ENCODE measurements around the gene MARCHF2.

The MARCHF2 gene

GRCh38 chr19:8451377-8451776 is 38.3 kb downstream of the MARCHF2 start:
- FAIRE-seq (no peak), DNase-seq (ENCODE audit: insufficient read length, low spot score) (no peak)

DNA sequence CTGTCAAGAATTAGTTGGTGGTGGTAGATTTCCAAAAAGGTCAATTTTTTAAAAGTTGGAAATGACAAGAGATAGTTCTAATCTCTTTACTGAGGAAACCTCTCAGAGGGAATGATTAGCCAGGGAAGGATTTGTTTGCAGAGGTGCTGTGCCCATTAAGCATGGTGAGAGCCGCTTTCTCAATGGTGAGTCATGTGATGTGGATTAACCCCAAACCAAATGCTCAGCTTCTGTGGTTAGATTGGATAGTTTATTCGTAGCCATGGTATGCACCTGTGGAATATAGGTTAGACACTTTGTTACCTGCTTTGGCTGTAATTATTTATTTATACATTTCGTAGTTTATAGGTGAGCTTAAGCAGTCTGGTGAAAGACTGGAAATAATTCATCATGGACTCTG is 38.8 kb downstream of the MARCHF2 start:
- FAIRE-seq, result no peak
- no peak for DNase-seq (ENCODE audit: insufficient read length, low spot score)

DNA sequence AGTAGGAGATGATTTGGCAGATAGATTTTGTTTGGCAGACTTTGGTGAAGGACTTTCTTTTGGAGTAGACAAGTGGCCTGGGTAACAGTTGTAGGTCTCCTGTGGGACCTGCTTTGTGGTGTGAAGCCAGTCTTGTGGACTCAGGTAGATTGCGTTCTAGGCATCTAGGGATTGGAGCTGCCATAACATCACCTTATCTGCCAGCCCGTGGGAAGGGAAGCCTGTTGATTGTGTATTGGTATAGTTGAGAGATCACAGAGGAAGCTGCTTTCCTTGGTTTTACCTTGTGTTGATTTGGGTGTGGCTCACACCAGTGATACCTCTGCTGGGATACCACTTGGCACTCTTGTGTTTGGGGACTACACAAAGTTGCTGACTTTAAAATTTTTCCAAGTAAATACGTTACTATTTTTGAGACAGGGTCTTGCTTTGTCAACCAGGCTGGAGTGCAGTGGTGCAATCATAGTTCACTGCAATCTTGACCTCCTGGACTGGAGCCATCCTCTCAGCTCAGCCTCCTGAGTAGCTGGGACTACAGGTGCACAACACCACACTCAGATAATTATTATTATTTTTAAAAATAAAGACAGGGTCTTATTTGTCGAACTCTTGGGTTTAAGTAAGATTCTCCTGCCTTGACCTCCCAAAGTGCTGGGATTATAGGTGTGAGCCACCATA is 39.5 kb downstream of the MARCHF2 start:
- DNase-seq (ENCODE audit: insufficient read length, low spot score) (no peak), FAIRE-seq (no peak)

DNA sequence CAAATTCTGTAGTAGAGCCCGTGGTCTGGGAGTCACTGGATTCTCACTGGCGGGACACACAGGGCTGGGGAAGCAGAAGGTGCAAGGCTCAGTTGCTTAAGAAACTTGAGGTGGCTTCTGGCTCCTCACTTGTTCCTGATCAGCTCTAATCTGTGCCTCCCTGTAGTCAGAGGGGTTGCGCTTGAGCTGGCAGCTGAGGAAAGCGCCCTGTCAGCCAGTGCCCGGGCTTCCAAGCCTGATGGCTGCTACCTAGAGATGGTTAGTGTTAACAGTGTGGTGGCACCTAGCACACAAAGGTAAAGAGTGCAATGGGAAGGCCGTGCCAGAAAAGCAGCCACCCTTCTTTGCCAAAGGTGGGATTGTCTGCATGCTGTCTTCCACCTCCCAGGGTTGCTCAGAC is 40.5 kb downstream of the MARCHF2 start:
- FAIRE-seq, result no peak

DNA sequence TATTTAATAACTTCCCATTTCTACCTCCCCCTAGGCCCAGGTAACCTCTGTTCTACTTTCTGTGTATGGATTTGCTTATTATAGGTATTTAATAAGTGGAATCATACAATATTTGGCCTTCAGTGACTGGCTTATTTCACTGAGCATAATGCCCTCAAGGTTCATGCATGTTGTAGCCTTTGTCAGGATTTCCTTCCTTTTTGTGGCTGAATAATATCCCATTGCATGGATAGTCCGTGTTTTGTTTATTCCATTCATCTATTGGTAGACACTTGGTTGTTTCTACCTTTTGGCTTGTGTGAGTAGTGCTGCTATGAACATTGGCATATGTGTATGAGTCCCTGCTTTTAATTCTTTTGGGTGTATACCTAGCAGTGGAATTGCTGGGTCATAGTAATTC is 41.1 kb downstream of the MARCHF2 start:
- no peak for DNase-seq (ENCODE audit: insufficient read length, low spot score)
- no peak for FAIRE-seq

More for the DNA sequence above, 40.5 kb downstream of the MARCHF2 start:
- DNase-seq (ENCODE audit: insufficient read length, low spot score), result no peak

GRCh38 chr19:8455018-8455417 is 41.9 kb downstream of the MARCHF2 start:
- no peak for FAIRE-seq
- DNase-seq (ENCODE audit: insufficient read length, low spot score), result no peak

DNA sequence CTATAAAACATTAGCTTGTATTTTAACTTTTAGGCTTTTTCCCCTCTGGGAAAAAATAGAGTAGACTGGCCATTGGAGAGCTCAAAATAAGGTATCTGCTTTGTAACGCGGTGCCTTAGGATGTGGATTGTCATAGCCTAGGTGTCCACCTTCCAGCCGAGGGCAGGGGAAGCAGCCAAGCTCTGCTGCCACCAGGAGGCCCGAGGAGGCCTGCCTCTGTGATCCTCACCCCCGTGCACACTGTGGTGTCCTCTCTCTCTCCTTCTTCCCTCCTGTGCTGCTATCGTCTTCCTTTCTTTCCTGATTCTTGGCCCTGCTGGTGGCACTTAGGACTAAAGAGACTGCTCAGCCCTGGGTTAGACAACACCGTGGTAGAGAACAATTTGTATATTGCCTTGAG is 43.0 kb downstream of the MARCHF2 start:
- no peak for DNase-seq (ENCODE audit: insufficient read length, low spot score)
- FAIRE-seq, result no peak

GRCh38 chr19:8457209-8457608 is 44.1 kb downstream of the MARCHF2 start:
- FAIRE-seq (no peak), DNase-seq (ENCODE audit: insufficient read length, low spot score) (no peak)

- no peak for FAIRE-seq
- DNase-seq (ENCODE audit: insufficient read length, low spot score), result no peak
These were observed 44.7 kb downstream of the MARCHF2 start for GRCh38 chr19:8457827-8458226.

DNA sequence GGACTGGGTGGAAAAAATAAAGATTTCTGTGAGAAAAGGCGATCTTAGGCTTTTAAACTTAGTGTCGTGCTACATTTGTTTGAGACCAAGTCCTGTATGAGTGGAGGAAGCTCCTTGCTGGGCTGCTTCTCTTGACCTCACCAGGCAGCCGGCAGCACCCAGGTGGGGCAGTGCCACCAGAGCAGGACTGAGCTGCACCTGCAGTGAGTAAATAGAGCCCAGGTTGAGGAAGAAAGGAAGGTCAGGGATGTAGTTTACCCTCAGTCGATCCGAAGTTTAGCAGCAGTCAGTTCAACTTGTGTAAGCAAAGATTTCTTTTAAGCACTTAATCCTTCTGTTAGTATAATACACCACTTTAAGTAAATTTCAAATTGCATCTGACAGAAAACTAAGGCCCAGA is 45.3 kb downstream of the MARCHF2 start:
- FAIRE-seq, result no peak
- DNase-seq (ENCODE audit: insufficient read length, low spot score), result no peak

DNA sequence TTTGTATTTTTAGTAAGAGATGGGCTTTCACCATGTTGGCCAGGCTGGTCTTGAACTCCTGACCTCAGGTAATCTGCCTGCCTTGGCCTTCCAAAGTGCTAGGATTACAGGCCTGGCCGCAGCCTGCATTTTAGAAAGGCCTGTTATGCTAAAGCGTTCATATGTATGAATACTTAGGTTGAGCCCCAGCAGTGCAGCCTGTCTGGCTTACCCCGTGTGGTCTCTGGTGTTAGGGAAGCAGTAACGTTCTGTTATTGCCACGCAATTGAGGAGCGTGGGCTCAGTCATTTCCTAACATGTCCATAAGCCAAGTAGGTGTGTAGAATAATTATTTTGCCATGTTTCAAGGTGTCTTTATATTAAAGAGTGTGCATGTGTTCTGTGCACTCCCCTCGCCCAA is 46.0 kb downstream of the MARCHF2 start:
- FAIRE-seq, result no peak

DNA sequence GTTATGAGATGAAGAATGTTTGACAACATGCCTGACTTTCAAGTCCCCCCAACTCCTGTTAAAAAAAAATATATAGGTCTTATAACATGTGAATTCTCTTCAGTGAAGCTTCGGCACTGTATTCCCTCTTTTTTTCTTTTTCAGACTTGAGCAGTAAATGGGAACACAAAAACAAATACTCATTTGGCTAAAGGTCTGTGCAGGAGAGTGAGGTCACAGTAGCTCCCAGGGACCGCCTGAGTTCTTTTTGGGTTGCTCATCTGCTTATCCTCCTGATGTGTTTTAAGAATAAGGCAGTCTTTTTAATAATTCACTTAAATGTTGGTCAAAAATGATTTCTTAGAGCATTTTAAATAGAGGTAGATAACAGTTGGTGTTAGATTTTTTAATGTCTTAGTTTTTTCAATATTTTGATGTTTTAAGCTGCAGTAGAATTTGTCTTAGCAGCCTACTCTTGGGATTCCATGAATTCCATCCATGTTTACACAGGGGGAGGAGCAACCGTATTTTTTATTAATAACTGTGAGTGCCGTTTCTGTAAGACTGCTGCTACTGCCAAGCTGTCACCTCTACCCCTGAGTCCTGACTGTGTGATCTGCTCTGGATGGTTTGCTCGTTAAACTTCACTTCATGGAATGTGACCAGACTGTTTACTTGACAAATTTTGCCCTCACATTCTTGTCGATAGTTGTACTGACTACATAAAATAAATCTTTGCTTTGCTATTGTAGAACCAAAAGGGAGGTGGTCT is 46.6 kb downstream of the MARCHF2 start:
- DNase-seq (ENCODE audit: insufficient read length, low spot score), result peak; percentile 62

More for the DNA sequence above, 46.0 kb downstream of the MARCHF2 start:
- no peak for DNase-seq (ENCODE audit: insufficient read length, low spot score)

DNA sequence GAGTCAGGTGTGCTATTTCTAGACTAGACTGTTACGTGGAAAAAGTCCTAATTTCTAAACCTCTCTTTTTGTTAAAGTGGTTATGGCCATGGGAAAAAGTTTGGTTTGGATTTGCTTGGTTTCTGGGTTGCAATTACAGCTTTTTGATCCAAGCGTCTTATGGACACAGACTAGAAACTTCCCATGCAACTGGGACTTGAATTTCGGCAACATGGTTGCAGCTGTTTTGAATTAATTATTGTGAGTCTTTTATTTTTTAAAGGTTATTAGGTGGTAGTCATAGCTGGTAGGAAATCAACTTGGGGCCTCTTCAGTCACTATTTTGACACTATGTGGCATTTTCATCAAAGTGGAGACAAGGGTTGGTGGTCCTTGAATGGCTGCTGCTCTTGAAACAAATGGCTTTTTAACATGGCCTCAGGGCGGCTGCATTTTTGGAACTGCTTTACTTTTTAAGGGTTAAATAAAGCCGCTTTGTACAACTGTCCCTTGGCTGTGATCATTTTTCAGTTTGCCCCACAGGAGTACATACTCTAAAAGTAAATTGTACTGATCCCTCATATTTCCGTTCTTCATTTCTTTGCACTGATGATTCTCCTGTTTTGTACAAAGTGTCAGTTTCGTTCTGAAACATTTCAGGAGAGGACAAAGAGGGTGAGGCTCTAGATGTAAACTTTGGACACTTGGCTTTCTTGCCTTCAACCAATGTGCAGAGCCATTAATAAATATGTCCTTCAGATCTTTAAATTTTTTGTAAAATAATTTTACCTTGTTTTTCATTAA is 47.6 kb downstream of the MARCHF2 start:
- FAIRE-seq, result no peak
- DNase-seq (ENCODE audit: insufficient read length, low spot score), result no peak

More for the DNA sequence above, 46.6 kb downstream of the MARCHF2 start:
- FAIRE-seq, result peak; percentile 76

DNA sequence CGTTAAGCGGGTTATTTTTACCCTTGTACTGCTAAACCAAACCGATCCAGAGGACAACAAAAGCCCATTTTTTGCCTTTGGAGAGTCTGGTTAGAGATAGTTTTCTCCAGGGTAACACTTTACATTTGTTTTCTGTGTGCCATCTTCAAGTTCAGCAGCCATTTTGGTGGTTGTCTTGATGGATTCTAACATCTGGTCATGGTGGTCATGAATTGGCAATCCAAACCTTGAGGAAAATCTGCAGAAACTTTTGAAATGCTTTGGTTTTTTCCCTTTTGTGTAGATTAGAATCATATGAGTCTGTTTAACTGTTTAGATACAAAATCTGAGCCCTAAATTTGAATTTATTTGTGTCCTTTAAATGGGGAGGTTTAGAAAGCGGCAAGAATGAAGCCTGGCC is 48.3 kb downstream of the MARCHF2 start:
- FAIRE-seq (no peak), DNase-seq (ENCODE audit: insufficient read length, low spot score) (no peak)

DNA sequence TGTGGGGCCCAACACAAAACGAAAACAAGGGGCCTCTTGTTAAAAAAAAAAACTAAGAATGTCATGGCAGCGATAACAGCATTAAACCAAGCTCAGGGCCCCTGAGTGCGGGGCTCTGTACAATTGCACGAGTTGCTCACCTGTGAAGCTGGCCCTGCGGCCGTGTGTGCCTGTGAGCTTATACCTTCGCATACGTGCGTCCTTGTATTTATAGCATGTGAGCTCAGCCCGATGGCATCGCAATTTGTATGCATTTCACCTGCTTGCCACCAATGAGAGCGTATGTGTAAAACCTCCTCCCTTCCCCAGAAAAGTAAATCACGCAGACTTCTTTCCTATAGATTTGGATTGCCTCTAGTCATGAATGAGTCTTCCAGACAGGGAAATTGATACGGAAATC is 48.8 kb downstream of the MARCHF2 start:
- no peak for FAIRE-seq
- no peak for DNase-seq (ENCODE audit: insufficient read length, low spot score)

GRCh38 chr19:8462571-8462970 is 49.5 kb downstream of the MARCHF2 start:
- FAIRE-seq, result no peak

DNA sequence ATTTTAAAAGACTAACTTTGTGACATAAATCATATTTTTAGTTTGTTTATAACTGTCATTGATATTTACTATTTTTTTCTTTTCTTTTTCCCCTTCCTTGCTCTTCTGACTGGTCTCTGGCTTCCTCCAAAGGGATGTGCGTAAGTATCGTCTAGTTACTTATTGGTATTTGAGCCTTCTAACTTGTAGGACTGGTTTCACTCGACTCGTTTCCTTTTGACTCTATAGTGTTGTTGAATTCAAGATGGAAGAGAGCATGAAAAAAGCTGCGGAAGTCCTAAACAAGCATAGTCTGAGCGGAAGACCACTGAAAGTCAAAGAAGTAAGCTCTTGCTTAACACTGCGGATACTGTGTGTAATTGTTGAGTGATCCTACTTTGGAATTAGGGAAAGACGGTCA is 50.3 kb downstream of the MARCHF2 start:
- FAIRE-seq (no peak), DNase-seq (ENCODE audit: insufficient read length, low spot score) (no peak)

More at GRCh38 chr19:8462571-8462970, 49.5 kb downstream of the MARCHF2 start:
- DNase-seq (ENCODE audit: insufficient read length, low spot score), result no peak

GRCh38 chr19:8466018-8466417 is 52.9 kb downstream of the MARCHF2 start:
- no peak for DNase-seq (ENCODE audit: insufficient read length, low spot score)
- no peak for FAIRE-seq

DNA sequence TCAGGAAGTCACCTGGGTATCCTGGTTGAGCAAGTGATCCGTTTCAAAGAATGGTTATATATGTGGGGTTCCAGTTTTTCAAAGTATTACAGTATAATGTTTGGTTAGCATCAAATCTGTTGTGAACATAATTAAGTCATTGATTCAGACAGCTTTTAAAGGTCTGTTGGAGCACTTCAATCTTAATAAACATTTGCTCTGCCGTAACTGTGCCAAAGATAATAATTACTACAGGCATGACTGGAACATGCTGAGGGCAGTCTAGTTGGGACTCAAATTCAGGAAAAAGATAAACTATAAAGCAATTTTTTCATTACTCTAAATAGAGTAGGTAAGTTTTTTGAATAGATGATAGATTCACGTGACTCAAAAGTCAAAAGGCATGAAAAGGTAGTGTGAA is 55.0 kb downstream of the MARCHF2 start:
- no peak for FAIRE-seq

GRCh38 chr19:8468761-8469373 is 55.8 kb downstream of the MARCHF2 start:
- DNase-seq (ENCODE audit: insufficient read length, low spot score), result no peak
- no peak for FAIRE-seq

More for the DNA sequence above, 55.0 kb downstream of the MARCHF2 start:
- DNase-seq (ENCODE audit: insufficient read length, low spot score), result no peak

Data from HTR-8/SVneo (cell line).